ENCODE results near the gene TRAF5. TPM values are rescaled to one million over a fixed set of nuclear protein-coding genes. Genes with fewer than 3 reads are reported as not detected.

TRAF5 gene
- total and polyA plus RNA-seq, 12 donors: 1.3 to 5.5 (median 1.9) TPM

GRCh38 chr1:211281320-211282022, 45.2 kb upstream of the TRAF5 start:
- intact Hi-C loops (cut with DNase I): no loop called here
- TF ChIP-seq CTCF (IDR thresholded peaks at IDR 0.05): no peak
- Histone ChIP-seq H3K27me3 (no peaks in the 10 kb centered on the region), H3K27ac (peak overlapping the region in 4 of 10 donors; percentile 2 to 21 (median 15)), H3K36me3 (peaks cover 0 to 100% (median 26%) of the 10 kb centered on the region in 9 donors), H3K9me3 (no peaks in the 10 kb centered on the region), H3K4me3 (no peak overlapping the region), H3K4me1 (peaks cover 0 to 10% (median under 1%) of the 10 kb centered on the region in 9 donors)
- ATAC-seq (peak in 2 of 8 donors; percentile 35 to 49), DNase-seq (no peak)
- WGBS, 2 donors: 64 to 73% methylated on average over 6 of the region's 6 CpGs

GRCh38 chr1:211282023-211282373, 44.6 kb upstream of the TRAF5 start:
- TF ChIP-seq CTCF (IDR thresholded peaks at IDR 0.05): no peak
- Histone ChIP-seq H3K27ac (no peak overlapping the region), H3K27me3 (no peaks in the 10 kb centered on the region), H3K9me3 (no peaks in the 10 kb centered on the region), H3K4me1 (peaks cover 0 to 13% (median 0%) of the 10 kb centered on the region in 9 donors), H3K36me3 (peaks cover 0 to 100% (median 28%) of the 10 kb centered on the region in 9 donors), H3K4me3 (no peak overlapping the region)
- no peak for ATAC-seq
- DNase-seq: no peak
- intact Hi-C loops (cut with DNase I): no loop called here

GRCh38 chr1:211285196-211285595, 41.4 kb upstream of the TRAF5 start:
- Histone ChIP-seq H3K9me3 (no peaks in the 10 kb centered on the region), H3K27ac (no peak overlapping the region), H3K4me3 (no peak overlapping the region), H3K4me1 (peaks cover 0 to 20% (median 0%) of the 10 kb centered on the region in 9 donors), H3K36me3 (peaks cover 0 to 97% (median 31%) of the 10 kb centered on the region in 9 donors), H3K27me3 (no peaks in the 10 kb centered on the region)
- ATAC-seq: no peak
- WGBS, 2 donors: 87 to 89% methylated on average over 4 of the region's 4 CpGs
- intact Hi-C loops (cut with DNase I): no loop called here
- TF ChIP-seq CTCF (IDR thresholded peaks at IDR 0.05): no peak
- DNase-seq: no peak

- H3K27ac ChIP-seq: no peak overlapping the region
- no peak overlapping the region for H3K4me3 ChIP-seq
- TF ChIP-seq CTCF (IDR thresholded peaks at IDR 0.05): no peak
- peak in 1 of 8 donors; percentile 47 for ATAC-seq
- H3K27me3 ChIP-seq: no peaks in the 10 kb centered on the region
- H3K9me3 ChIP-seq: no peaks in the 10 kb centered on the region
- WGBS, 2 donors: 86 to 89% methylated on average over 3 of the region's 3 CpGs
- DNase-seq: no peak
- peaks cover 0 to 10% (median 0%) of the 10 kb centered on the region in 9 donors for H3K4me1 ChIP-seq
- intact Hi-C loops (cut with DNase I): no loop called here
- peaks cover 0 to 97% (median 33%) of the 10 kb centered on the region in 9 donors for H3K36me3 ChIP-seq
Measured at GRCh38 chr1:211287218-211287617, 39.4 kb upstream of the TRAF5 start.
